Breast epithelium (tissue), 4 donors: ENCODE data around the gene CDR2L. TPM values are rescaled to one million over a fixed set of nuclear protein-coding genes. Genes with fewer than 3 reads are reported as not detected.

Experiments used
- DNase-seq, 2 donors: peaks; one replicate each; pipeline ENCODE4 v3.0.0-alpha.2; 2019; ENCODE audit warnings: low spot score in 2 of 2
- H3K27ac ChIP-seq, 2 donors: fragments of 200-600 bp; sonication (generic) in 1 of 2; one replicate each; pipeline ENCODE4 v1.5.1; 2016 to 2019; ENCODE audit warnings: mild to moderate bottlenecking in 1 of 2
- H3K27me3 ChIP-seq, 2 donors: fragments of 200-600 bp; sonication (generic) in 1 of 2; one replicate each; pipeline versions ENCODE4 v1.5.1 to v1.6.0; 2017 to 2019; ENCODE audit warnings: control low read depth in 1 of 2, mild to moderate bottlenecking in 1 of 2
- H3K36me3 ChIP-seq: fragments of 200-600 bp; one replicate; pipeline ENCODE4 v1.5.1; 2019
- H3K4me1 ChIP-seq, 2 donors: fragments of 200-600 bp; sonication (generic); one replicate each; pipeline ENCODE4 v1.5.1; 2016 to 2019; ENCODE audit warnings: control low read depth in 1 of 2
- H3K4me3 ChIP-seq, 3 donors: fragments of 200-600 bp; sonication (generic); 1 replicate in 2 of 3; 2 replicates in 1 of 3; pipeline ENCODE4 v1.5.1; 2016 to 2019; ENCODE audit warnings: mild to moderate bottlenecking in 3 of 3, moderate library complexity in 2 of 3
- H3K9me3 ChIP-seq, 2 donors: fragments of 200-600 bp; sonication (generic) in 1 of 2; one replicate each; pipeline ENCODE4 v1.5.1; 2016 to 2019; ENCODE audit warnings: control low read depth in 1 of 2
- CTCF ChIP-seq, 3 donors: fragments of 450-650 bp; IDR thresholded peaks; one replicate each; pipeline ENCODE4 v1.5.1; 2016 to 2017; ENCODE audit warnings: antibody characterized with exemption in 3 of 3, mild to moderate bottlenecking in 3 of 3, moderate library complexity in 3 of 3
- POLR2A ChIP-seq: fragments of 450-650 bp; IDR thresholded peaks from one replicate; pipeline ENCODE4 v1.6.1; 2016; ENCODE audit warnings: antibody characterized with exemption, mild to moderate bottlenecking, moderate library complexity
- POLR2AphosphoS5 ChIP-seq, 3 donors: sonication (generic); formaldehyde crosslinking; IDR thresholded peaks; one replicate each; pipeline ENCODE4 v1.6.1; 2017; ENCODE audit warnings: antibody characterized with exemption in 3 of 3
- intact Hi-C: fragments of 100-400 bp; cut with DNase I; formaldehyde crosslinking; loops from one replicate; pipeline ENCODE4 v1.15.1; 2023; ENCODE audit warnings: low total_unique reads
- total RNA-seq, 3 donors: library from RNA; depleted of rRNA; stranded (reverse); fragments of >200 nt; gene quantifications; one replicate each; pipeline ENCODE4 v1.1.0, GENCODE V29; 2016

CDR2L gene
- 10 to 100 TPM in 1 of 3 donors, 1 to 10 TPM in 2; 8.0 to 13.1 (median 9.2) TPM for total RNA-seq

- intact Hi-C loops = loop anchor here (10.0 kb wide), 1 partner anchor 47 kb away; no protein-coding TSS in a partner anchor
- peak; percentile 31 for TF ChIP-seq POLR2A
- peak in 2 of 3 donors; percentile 40 to 66 for TF ChIP-seq POLR2AphosphoS5 (IDR thresholded peaks at IDR 0.05)
- no peak for TF ChIP-seq CTCF (IDR thresholded peaks at IDR 0.05)
- Histone ChIP-seq H3K9me3 (no peaks in the 10 kb centered on the region), H3K27ac (peak within 1 kb of the TSS; percentile 92 to 95), H3K4me3 (peak within 1 kb of the TSS; percentile 56 to 91 (median 77)), H3K27me3 (no peaks in the 10 kb centered on the region), H3K36me3 (no peaks in the 10 kb centered on the region), H3K4me1 (peaks cover 0 to 5% of the 10 kb centered on the region in 2 donors)
- peak; percentile 96 to 97 for DNase-seq
These were observed at the start of gene CDR2L for GRCh38 chr17:74987418-74987908. Gene CDR2L, plus strand, starts transcription at chr17:74987632. Its CDS starts 412 bp downstream, at chr17:74988044.

- no peak for TF ChIP-seq POLR2AphosphoS5 (IDR thresholded peaks at IDR 0.05)
- no peak for TF ChIP-seq CTCF (IDR thresholded peaks at IDR 0.05)
- TF ChIP-seq POLR2A = no peak
- no peak overlapping the region for H3K27ac ChIP-seq
- no peak overlapping the region for H3K4me3 ChIP-seq
- H3K4me1 ChIP-seq = peaks cover 0 to 11% of the 10 kb centered on the region in 2 donors
- peaks cover 0 to 49% of the 10 kb centered on the region in 2 donors for H3K27me3 ChIP-seq
- DNase-seq = no peak
- intact Hi-C loops = no loop called here
- no peaks in the 10 kb centered on the region for H3K9me3 ChIP-seq
- no peaks in the 10 kb centered on the region for H3K36me3 ChIP-seq
These were observed 49.1 kb upstream of the CDR2L start for GRCh38 chr17:74938194-74938950.

- peaks cover 0 to 11% of the 10 kb centered on the region in 2 donors for H3K4me1 ChIP-seq
- no peak for DNase-seq
- no peaks in the 10 kb centered on the region for H3K9me3 ChIP-seq
- intact Hi-C loops = no loop called here
- no peaks in the 10 kb centered on the region for H3K36me3 ChIP-seq
- TF ChIP-seq POLR2AphosphoS5 (IDR thresholded peaks at IDR 0.05) (no peak), POLR2A (no peak), CTCF (IDR thresholded peaks at IDR 0.05) (no peak)
- no peak overlapping the region for H3K4me3 ChIP-seq
- no peak overlapping the region for H3K27ac ChIP-seq
- H3K27me3 ChIP-seq = peaks cover 0 to 53% of the 10 kb centered on the region in 2 donors
These were observed 47.9 kb upstream of the CDR2L start for GRCh38 chr17:74939534-74939933.

GRCh38 chr17:74941128-74941725 lies 46.2 kb upstream of the CDR2L start:
- H3K4me3 ChIP-seq = no peak overlapping the region
- intact Hi-C loops = no loop called here
- no peak overlapping the region for H3K27ac ChIP-seq
- peaks cover 0 to 39% of the 10 kb centered on the region in 2 donors for H3K27me3 ChIP-seq
- DNase-seq = no peak
- peaks cover 0 to 3% of the 10 kb centered on the region in 2 donors for H3K4me1 ChIP-seq
- no peaks in the 10 kb centered on the region for H3K36me3 ChIP-seq
- TF ChIP-seq POLR2A = no peak
- TF ChIP-seq CTCF (IDR thresholded peaks at IDR 0.05) = no peak
- TF ChIP-seq POLR2AphosphoS5 (IDR thresholded peaks at IDR 0.05) = no peak
- no peaks in the 10 kb centered on the region for H3K9me3 ChIP-seq
